Measurements from ENCODE around the gene ACYP2.
A peak's percentile ranks its signal among the peaks of the same experiment; 100 is the strongest.

The ACYP2 gene

DNA sequence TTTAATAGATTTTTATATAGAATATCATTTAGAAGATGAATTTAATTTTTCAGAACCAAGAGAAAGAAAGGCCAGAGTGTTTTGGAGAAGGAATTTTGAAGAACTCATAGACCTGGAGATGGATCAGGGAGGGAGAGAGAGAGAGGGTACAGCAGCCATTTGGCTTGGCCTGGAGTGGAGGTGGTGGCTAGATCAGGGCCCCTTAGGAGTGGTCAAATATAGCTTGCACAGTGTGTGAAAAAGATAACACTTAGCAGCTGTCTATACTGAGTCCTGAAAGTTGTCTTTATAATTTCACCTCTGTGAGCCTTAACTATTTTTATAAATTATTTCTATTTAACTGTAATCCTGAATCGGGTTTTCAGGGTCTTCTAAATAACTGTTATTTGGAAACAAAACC is 38.8 kb upstream of the ACYP2 start:
- no peak for DNase-seq (ENCODE audit: low read depth)
- no peak overlapping the region for H3K4me3 ChIP-seq (ENCODE audit: low read depth, low read length)
- TF ChIP-seq, protein P1, sequence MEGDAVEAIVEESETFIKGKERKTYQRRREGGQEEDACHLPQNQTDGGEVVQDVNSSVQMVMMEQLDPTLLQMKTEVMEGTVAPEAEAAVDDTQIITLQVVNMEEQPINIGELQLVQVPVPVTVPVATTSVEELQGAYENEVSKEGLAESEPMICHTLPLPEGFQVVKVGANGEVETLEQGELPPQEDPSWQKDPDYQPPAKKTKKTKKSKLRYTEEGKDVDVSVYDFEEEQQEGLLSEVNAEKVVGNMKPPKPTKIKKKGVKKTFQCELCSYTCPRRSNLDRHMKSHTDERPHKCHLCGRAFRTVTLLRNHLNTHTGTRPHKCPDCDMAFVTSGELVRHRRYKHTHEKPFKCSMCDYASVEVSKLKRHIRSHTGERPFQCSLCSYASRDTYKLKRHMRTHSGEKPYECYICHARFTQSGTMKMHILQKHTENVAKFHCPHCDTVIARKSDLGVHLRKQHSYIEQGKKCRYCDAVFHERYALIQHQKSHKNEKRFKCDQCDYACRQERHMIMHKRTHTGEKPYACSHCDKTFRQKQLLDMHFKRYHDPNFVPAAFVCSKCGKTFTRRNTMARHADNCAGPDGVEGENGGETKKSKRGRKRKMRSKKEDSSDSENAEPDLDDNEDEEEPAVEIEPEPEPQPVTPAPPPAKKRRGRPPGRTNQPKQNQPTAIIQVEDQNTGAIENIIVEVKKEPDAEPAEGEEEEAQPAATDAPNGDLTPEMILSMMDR (IDR thresholded peaks at IDR 0.05; ENCODE audit: low read depth, low read length): no peak

DNA sequence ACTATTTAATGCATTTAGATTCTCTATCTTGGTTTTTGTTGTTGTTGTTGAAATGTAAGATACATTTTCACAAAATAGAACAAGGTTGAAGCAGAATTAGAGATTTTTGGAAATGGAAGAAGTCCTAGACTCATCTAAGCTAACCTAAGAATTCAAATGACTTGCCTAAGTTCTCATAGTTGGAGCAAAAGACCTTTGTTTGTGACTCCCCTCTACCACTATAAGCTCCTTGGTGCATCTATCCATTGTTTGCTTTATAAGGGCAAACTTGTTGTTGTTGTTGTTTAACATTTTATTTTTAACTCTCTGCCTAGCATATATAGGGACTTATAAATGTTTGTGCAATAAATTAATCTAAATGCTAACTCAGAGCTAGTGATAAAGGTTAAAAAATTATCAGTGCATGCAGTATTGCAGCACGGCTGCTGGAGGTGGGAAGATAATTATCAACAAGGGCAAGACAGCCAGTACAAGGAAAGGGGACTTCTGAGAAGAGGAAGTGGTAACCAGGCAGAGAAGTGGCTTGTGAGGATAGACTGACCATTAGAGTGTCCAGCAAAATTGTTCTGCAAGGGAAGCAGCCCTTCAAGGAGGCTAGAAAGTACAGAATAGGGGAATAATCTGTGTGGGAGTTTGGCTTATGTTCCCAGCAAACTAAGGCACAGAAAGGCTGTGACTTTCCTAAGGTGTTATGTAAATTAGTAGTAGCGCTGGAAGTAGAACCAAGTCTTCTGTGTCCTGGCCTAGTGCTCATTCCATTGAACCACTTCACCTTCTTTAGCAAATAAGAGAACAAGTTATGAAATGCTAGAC is 38.1 kb upstream of the ACYP2 start:
- TF ChIP-seq, protein P1 (IDR thresholded peaks at IDR 0.05; ENCODE audit: low read depth, low read length): no peak
- TF ChIP-seq POLR2A (IDR thresholded peaks at IDR 0.05; ENCODE audit: extremely low read depth, insufficient read length) (no peak), MYC (IDR thresholded peaks at IDR 0.05; ENCODE audit: low read depth, low read length) (no peak)
- TF ChIP-seq, protein P2, sequence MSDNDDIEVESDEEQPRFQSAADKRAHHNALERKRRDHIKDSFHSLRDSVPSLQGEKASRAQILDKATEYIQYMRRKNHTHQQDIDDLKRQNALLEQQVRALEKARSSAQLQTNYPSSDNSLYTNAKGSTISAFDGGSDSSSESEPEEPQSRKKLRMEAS (IDR thresholded peaks at IDR 0.05; ENCODE audit: low read depth, low read length): 0 out of 2 replicates have a peak, but pooled peaks have one; percentile 23
- H3K4me3 ChIP-seq (ENCODE audit: low read depth, low read length): no peak overlapping the region
- DNase-seq (ENCODE audit: low read depth): peak; percentile 50

DNA sequence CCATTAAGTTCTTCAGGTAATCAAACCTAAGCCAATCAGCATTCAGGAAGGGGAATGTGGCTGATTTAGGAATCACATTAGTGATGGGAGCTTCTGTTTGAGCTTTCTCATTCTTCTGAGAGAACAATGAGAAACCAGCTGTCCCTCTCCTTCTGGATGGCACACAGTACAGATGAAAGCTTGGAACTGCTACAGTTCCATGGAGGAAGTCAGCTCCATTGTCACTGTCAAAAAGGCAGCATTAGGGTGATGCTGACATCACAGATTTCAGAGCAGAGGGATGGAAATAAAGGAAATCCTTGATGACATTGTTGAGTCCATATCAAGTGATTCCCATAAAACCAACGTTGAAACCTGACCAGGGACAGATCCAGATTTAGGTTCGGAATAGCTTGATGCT is 36.1 kb upstream of the ACYP2 start:
- no peak for DNase-seq (ENCODE audit: low read depth)
- TF ChIP-seq POLR2A (IDR thresholded peaks at IDR 0.05; ENCODE audit: extremely low read depth, insufficient read length) (no peak), MYC (IDR thresholded peaks at IDR 0.05; ENCODE audit: low read depth, low read length) (no peak)
- TF ChIP-seq, protein P2 (IDR thresholded peaks at IDR 0.05; ENCODE audit: low read depth, low read length): no peak
- TF ChIP-seq, protein P1 (IDR thresholded peaks at IDR 0.05; ENCODE audit: low read depth, low read length): no peak
- no peak overlapping the region for H3K4me3 ChIP-seq (ENCODE audit: low read depth, low read length)

DNA sequence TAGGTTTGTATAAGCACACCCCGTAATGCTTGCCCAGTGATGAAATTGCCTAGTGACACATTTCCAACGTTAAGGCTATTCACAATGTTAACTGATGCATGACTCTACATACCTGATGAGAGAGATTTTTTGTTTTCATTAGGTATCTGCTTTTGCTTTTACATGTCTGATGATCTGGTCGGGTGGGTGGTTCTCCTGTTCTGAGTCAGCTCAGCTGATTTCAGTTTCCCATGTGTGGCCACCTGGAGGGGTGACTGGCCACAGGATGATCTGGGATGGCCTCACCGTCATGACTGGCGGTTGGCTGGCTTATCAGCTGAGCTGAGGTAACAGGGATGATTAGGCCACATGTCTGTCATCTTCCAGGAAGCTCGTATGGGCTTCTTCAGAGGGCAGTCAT is 33.8 kb upstream of the ACYP2 start:
- no peak overlapping the region for H3K4me3 ChIP-seq (ENCODE audit: low read depth, low read length)
- DNase-seq (ENCODE audit: low read depth): no peak
- TF ChIP-seq, protein P2 (IDR thresholded peaks at IDR 0.05; ENCODE audit: low read depth, low read length): no peak
- TF ChIP-seq POLR2A (IDR thresholded peaks at IDR 0.05; ENCODE audit: extremely low read depth, insufficient read length): no peak

DNA sequence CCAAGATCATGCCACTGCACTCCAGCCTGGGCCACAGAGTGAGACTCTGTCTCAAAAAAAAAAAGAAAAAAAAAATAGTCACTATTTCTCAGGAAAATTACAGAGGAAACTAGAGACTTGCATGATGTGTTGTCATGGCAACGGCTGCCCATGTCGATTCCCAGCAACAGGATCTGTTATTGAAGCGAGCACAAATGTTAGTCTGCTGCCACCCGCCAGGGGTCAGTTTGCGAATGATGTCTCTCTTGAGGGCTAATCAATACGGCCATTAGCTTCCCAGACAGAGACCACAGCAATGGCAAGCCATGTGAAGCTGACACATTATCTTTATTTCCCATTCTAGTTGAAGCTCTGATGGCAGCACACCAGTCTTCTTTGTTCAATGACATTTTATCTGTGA is 32.4 kb upstream of the ACYP2 start:
- no peak overlapping the region for H3K4me3 ChIP-seq (ENCODE audit: low read depth, low read length)
- TF ChIP-seq, protein P2 (IDR thresholded peaks at IDR 0.05; ENCODE audit: low read depth, low read length): no peak
- TF ChIP-seq POLR2A (IDR thresholded peaks at IDR 0.05; ENCODE audit: extremely low read depth, insufficient read length) (no peak), MYC (IDR thresholded peaks at IDR 0.05; ENCODE audit: low read depth, low read length) (no peak)
- TF ChIP-seq, protein P1 (IDR thresholded peaks at IDR 0.05; ENCODE audit: low read depth, low read length): no peak
- no peak for DNase-seq (ENCODE audit: low read depth)

DNA sequence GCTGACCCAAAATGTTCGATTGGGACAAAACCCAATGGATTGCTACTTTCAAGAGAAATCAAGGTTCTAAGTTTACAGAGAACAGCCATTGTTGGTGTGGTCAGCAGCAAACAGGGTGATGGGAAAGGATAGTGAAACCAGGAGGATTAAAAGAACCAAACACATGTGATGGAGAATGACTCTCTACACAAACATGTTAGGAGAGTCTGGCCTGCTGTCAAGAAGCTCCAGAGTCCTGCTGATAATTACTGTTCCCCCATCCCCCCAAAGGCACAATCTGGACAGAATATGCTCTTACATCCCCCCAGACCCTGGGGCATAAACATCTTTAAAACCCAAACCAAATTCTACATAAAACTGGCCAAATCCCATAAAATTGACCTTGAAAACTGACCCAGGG is 32.0 kb upstream of the ACYP2 start:
- TF ChIP-seq, protein P1 (IDR thresholded peaks at IDR 0.05; ENCODE audit: low read depth, low read length): no peak
- TF ChIP-seq, protein P2 (IDR thresholded peaks at IDR 0.05; ENCODE audit: low read depth, low read length): no peak
- no peak for TF ChIP-seq MYC (IDR thresholded peaks at IDR 0.05; ENCODE audit: low read depth, low read length)
- no peak for TF ChIP-seq POLR2A (IDR thresholded peaks at IDR 0.05; ENCODE audit: extremely low read depth, insufficient read length)
- no peak for DNase-seq (ENCODE audit: low read depth)
- H3K4me3 ChIP-seq (ENCODE audit: low read depth, low read length): no peak overlapping the region

Measured in NB4 (cell line).